ENCODE data around the gene LBR.

DNA sequence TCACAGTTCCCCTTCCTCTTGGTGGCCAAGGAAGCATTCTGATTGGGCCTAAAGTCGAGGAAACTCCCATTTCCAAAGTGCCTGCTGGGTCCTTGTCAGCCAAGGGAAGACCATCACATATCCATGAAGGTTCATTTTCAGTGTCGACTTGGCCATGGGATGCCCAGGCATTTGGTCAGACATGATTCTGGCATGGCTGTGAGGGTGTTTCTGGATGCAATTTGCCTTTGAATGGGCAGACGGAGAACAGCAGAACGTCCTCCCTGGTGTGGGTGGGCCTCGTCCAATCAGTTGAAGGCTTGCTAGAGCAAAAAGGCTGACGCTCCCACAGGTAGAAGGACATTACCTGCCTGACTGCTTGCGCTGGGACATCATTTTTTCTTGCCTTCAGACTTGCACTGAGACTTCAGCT is 48.3 kb upstream of the LBR start:
- TF ChIP-seq CTCF (IDR thresholded peaks at IDR 0.05; ENCODE audit: low read depth, low read length, missing input control) (no peak), TAF1 (conservative IDR thresholded peaks at IDR 0.05) (no peak), MAX (IDR thresholded peaks at IDR 0.05) (no peak), YY1 (IDR thresholded peaks at IDR 0.05) (no peak), SP1 (IDR thresholded peaks at IDR 0.05) (no peak)
- TF ChIP-seq, protein P1, sequence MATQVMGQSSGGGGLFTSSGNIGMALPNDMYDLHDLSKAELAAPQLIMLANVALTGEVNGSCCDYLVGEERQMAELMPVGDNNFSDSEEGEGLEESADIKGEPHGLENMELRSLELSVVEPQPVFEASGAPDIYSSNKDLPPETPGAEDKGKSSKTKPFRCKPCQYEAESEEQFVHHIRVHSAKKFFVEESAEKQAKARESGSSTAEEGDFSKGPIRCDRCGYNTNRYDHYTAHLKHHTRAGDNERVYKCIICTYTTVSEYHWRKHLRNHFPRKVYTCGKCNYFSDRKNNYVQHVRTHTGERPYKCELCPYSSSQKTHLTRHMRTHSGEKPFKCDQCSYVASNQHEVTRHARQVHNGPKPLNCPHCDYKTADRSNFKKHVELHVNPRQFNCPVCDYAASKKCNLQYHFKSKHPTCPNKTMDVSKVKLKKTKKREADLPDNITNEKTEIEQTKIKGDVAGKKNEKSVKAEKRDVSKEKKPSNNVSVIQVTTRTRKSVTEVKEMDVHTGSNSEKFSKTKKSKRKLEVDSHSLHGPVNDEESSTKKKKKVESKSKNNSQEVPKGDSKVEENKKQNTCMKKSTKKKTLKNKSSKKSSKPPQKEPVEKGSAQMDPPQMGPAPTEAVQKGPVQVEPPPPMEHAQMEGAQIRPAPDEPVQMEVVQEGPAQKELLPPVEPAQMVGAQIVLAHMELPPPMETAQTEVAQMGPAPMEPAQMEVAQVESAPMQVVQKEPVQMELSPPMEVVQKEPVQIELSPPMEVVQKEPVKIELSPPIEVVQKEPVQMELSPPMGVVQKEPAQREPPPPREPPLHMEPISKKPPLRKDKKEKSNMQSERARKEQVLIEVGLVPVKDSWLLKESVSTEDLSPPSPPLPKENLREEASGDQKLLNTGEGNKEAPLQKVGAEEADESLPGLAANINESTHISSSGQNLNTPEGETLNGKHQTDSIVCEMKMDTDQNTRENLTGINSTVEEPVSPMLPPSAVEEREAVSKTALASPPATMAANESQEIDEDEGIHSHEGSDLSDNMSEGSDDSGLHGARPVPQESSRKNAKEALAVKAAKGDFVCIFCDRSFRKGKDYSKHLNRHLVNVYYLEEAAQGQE (IDR thresholded peaks at IDR 0.05), result no peak

Measured in liver (tissue), 3 donors.